HG03565 (cell line): ENCODE results near the gene KAT2B.

Experiments
- ATAC-seq: cut with Tn5 transposase; IDR thresholded peaks from one replicate; pipeline ENCODE4 v1.9.1; 2021; ENCODE audit warnings: mild to moderate bottlenecking, moderate library complexity; ENCODE audit not compliant: unreplicated experiment

The KAT2B gene

GRCh38 chr3:20141316-20141715, 101.1 kb downstream of the KAT2B start:
- ATAC-seq: no peak

GRCh38 chr3:20141851-20142250, 101.6 kb downstream of the KAT2B start:
- no peak for ATAC-seq

GRCh38 chr3:20142517-20142916, 102.3 kb downstream of the KAT2B start:
- ATAC-seq: no peak

GRCh38 chr3:20143519-20143918, 103.3 kb downstream of the KAT2B start:
- ATAC-seq: no peak

GRCh38 chr3:20145874-20146273, 105.6 kb downstream of the KAT2B start:
- no peak for ATAC-seq

- ATAC-seq: no peak
These were observed 106.1 kb downstream of the KAT2B start for GRCh38 chr3:20146301-20146700.

GRCh38 chr3:20147361-20147760, 107.1 kb downstream of the KAT2B start:
- no peak for ATAC-seq

GRCh38 chr3:20148466-20148865, 108.2 kb downstream of the KAT2B start:
- no peak for ATAC-seq

GRCh38 chr3:20154078-20154477, 113.8 kb downstream of the KAT2B start:
- ATAC-seq: no peak

GRCh38 chr3:20154928-20155327, 114.7 kb downstream of the KAT2B start:
- no peak for ATAC-seq

GRCh38 chr3:20160230-20160629, 120.0 kb downstream of the KAT2B start:
- ATAC-seq: no peak

- no peak for ATAC-seq
These were observed 121.5 kb downstream of the KAT2B start for GRCh38 chr3:20161714-20162113.

GRCh38 chr3:20173844-20174410, 133.7 kb downstream of the KAT2B start:
- no peak for ATAC-seq

GRCh38 chr3:20181276-20181675, 141.0 kb downstream of the KAT2B start:
- no peak for ATAC-seq

- ATAC-seq: no peak
These were observed 142.0 kb downstream of the KAT2B start for GRCh38 chr3:20182206-20182605.

- ATAC-seq: no peak
These were observed 145.1 kb downstream of the KAT2B start for GRCh38 chr3:20185331-20185678.

GRCh38 chr3:20185679-20186599, 145.7 kb downstream of the KAT2B start, which contains the start of gene SGO1:
SGO1 (minus strand) TSS chr3:20186206; CDS start chr3:20184027, 2,179 bp downstream.
- ATAC-seq: peak; percentile 92

GRCh38 chr3:20186600-20187004, 146.4 kb downstream of the KAT2B start:
- no peak for ATAC-seq

- no peak for ATAC-seq
These were observed 150.7 kb downstream of the KAT2B start for GRCh38 chr3:20190991-20191390.

GRCh38 chr3:20194793-20195460, 154.7 kb downstream of the KAT2B start:
- no peak for ATAC-seq

GRCh38 chr3:20197775-20198174, 157.5 kb downstream of the KAT2B start:
- no peak for ATAC-seq

GRCh38 chr3:20201143-20201542, 160.9 kb downstream of the KAT2B start:
- ATAC-seq: no peak
